H4 (cell line): ENCODE data around the gene LIX1. TPM values are rescaled to one million over a fixed set of nuclear protein-coding genes. Genes with fewer than 3 reads are reported as not detected.
A peak's percentile ranks its signal among the peaks of the same experiment; 100 is the strongest.
"Not testable (repeated sequence)": the region's sequence is repeated elsewhere in the genome, so short reads cannot be mapped to it uniquely, and the experiment has no call there.

Experiments used
- DNase-seq: peaks from one replicate; pipeline ENCODE4 v3.0.0-alpha.2; 2015; ENCODE audit warnings: low spot score
- total RNA-seq: library from RNA; depleted of rRNA; stranded (reverse); fragments of >200 nt; shearing (Covaris generic); gene quantifications from 2 replicates; pipeline ENCODE4 v1.2.3, GENCODE V29; 2014

The LIX1 gene
- total RNA-seq, 1 experiment from 2014 or later, result 0.12 TPM

DNA sequence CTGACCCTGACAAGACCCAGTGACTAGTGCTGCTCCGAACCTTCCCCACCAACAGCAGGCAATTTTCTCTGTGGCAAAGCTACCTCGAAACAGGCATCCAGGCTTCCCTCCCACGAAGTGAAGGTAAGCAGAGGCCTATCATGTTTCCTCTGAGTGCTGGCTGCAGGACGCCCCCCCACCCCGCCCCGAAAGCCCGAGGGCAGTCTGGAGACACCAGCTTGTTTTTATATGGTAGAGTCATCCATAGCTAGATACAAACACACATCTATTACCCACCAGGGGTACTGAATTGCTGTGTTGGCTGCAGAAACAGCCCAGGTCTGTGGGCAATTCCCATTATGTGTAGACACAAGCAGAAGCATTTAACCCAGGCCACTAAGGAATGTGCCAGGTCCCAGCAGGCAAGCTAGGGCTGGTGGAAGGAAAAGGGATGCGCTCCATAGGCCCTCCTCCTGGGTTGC lies 40.4 kb downstream of the LIX1 start:
- DNase-seq, result peak; percentile 89

GRCh38 chr5:97101189-97101910 lies 41.1 kb downstream of the LIX1 start:
- DNase-seq, result peak; percentile 74

DNA sequence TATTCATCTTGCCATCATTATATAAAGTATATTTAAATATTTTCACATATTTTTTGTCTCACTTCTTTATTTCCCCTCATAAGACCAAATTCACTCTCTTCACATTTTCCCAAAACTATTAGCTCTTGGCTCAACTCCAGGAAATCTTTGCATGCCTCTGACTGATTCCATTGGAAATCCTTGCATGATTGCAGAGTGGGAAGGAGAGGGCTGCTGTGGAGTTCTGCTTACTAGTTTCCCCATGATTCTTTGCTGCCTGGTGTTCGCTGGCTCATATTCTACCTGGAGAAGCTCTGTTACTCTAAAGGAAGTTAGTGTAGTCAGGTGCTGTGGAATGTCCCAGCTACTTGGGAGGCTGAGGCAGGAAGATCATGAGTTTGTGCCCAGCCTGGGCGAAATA lies 41.9 kb downstream of the LIX1 start:
- peak; percentile 8 for DNase-seq

DNA sequence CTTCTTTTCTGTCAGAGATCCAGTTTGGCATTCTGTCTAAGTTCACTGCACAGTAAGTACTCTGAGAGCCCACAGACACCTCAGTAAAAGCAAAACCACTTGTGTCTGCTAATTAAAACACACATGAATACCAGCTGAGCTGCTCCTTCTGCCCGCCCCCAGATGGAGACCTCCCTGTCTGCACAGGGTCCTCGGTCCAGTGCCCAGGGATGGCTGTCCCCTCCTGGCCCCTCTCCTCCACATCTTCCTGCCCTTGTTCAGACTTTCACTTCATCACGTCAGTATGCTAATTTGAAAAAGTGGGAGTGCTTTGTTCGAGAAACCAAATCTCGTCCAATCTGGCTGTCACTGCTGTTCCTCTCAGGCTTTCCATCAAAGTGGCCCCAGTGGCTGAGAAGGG lies 43.5 kb downstream of the LIX1 start:
- no peak for DNase-seq

GRCh38 chr5:97097326-97098230 lies 44.8 kb downstream of the LIX1 start:
- no peak for DNase-seq

DNA sequence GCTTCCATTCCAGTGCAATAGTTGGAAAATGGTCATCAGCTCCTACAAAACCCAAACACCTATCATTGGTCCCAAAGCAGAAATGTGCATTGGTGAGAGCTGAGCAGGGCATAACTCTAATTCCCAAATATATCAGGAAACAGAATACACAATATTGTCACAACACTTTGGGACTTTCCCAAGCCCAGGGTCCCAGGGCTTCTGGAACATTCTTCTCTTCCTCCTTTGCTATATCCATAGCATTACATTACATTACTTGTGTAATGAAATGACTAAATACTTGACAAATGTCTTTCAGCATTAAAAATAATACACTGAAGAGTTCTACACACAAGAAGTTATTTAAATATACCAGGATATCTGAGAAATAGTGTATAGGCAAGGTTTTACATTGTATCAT lies 45.6 kb downstream of the LIX1 start:
- DNase-seq, result no peak

DNA sequence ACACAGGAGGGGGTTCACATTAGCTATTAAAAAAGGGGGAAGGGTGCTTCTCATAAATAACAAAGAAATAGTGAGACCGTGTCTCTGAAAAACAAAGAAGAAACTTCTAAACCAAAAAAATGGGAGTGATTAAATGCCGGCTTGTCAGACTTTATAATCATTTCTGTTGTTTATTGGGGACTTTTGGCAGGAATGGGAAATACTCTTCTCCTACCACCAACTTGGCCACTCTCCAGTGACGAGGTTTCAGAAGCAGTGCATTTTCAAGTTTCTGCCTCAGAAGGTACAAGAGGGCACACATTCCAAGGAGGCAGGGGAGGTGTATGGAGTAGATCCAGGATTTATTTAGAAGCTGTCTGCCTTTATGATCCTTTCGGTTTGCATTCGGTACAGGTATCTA lies 46.2 kb downstream of the LIX1 start:
- peak; percentile 40 for DNase-seq

GRCh38 chr5:97095318-97095732 lies 47.1 kb downstream of the LIX1 start:
- no peak for DNase-seq

- DNase-seq, result peak; percentile 40
These were observed 47.7 kb downstream of the LIX1 start for GRCh38 chr5:97094579-97095317.

- DNase-seq, result no peak
These were observed 49.2 kb downstream of the LIX1 start for GRCh38 chr5:97093193-97093592.

- DNase-seq, result no peak
These were observed 51.5 kb downstream of the LIX1 start for GRCh38 chr5:97090944-97091343.

DNA sequence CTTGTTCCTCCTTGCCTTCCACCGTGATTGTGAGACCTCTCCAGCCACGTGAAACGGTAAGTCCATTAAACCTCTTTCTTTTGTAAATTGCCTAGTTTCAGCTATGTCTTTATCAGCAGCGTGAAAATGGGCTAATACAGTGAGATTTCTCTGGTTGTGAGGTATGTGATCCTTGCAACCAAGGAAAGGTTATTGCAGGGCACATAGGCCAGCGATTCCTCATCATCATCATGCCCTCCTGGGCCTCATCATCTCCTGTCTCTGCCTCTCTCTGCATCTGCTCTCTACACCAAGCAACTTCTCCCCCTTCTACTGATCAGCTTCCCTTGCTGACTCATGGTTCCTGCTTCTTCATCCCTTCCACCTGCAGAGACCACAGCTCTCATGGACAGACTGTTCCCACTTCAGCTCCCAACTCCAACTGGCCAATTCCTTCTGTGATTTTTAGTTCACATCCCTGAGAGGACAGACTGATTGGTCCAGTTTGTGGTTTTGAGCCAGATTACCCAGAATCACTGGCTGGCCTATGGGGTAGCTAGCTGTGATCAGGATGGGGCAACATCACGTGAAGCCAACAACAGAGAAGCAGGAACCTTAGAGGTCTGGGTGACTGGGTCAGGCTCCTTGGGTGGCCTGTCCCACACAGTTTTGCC lies 53.1 kb downstream of the LIX1 start:
- peak; percentile 14 for DNase-seq

- no peak for DNase-seq
These were observed 53.6 kb downstream of the LIX1 start for GRCh38 chr5:97088774-97089148.

DNA sequence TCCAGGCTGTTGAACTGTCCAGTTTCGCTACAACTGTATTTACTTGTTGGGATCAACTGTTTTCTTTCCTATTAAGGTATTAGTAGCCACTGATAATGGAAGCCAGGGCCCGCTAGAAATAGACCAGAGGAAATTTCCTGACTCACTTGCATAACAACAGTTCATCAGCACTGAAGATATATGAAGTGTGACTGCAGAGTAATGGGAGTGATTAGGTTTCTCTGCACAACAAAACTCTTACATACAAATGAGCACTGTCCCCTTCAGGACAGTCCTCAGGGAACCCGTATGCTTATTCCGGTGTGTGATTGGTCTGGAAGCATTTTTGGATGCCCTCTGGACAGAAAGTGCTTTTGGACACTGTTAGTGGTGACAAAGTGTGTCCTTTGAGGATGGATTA lies 55.3 kb downstream of the LIX1 start:
- DNase-seq, result no peak

DNA sequence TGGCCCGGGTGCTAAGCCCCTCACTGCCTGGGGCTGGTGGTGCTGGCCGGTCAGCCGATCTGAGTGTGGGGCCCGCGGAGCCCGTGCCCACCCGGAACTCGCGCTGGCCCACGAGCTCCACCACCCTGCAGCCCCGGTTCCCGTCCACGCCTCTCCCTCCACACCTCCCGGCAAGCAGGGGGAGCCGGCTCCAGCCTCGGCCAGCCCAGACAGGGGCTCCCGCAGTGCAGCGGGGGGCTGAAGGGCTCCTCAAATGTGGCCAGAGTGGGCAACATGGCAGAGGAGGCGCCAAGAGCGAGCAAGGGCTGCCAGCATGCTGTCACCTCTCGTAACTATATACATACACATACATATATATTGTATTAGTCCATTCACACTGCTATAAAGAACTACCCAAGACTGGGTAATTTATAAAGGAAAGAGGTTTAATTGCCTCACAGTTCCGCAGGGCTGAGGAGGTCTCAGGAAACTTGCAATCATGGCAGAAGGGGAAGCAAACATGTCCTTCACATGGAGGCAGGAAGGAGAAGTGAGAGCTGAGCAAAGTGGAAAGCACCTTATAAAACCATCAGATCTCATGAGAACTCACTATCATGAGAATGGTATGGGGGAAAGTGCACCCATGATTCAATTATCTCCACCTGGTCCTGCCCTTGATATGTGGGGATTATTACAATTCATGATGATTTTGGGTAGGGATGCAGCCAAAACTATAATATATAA lies 56.8 kb downstream of the LIX1 start:
- no peak for DNase-seq

GRCh38 chr5:97084782-97085458 lies 57.5 kb downstream of the LIX1 start:
- not testable (repeated sequence) for DNase-seq

DNA sequence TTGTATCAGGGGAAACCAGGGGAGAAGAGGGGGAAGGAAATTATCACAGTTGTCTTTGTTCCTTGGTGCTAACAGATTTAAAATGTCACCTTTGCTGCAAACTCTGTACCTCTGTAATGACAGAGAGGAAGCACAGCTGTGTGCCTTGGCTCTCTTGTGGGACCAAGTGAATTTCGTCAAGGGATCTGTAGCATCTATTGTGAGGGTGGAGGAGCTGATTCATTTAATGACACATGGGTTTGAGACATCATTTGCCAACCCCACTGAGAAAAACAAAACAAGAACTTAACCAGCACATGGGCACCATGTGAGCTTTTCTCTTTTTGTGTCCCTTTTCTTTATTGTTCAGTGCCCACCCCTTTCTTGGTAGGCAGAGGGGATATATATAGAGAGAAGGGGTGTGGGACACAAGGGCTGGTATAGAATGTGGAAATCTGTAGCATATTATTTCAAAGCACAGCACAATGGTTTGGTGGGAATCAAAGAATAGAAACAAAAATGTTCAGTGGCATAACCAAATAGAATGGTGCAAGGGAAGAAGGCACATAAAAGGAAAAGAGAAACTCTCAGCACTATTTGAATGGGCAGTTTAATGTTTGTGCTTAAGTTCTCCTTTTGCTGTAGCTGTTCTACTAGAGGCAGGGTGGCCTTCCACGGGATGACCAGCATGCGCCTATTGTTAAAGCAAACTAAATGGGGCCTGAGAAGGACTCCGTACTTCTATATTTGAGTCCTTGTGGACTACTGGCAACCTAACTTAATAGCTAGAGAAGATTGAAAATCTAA lies 63.3 kb downstream of the LIX1 start:
- DNase-seq, result no peak

DNA sequence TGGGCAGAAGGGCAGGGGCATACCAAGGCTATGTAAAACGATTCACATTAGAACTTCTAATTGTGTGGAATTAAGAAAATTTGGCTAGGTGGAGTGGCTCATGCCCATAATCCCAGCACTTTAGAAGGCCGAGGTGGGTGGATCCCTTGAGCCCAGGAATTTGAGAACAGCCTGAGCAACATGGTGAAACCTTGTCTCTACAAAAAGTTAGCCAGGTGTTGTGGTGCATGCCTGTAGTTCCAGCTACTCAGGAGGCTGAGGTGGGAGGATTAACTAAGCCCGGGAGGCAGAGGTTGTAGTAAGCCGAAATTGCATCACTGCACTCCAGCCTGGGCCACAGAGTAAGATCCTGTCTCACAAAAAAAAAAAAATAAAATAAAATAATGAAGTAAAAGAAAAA lies 65.2 kb downstream of the LIX1 start:
- no peak for DNase-seq

- no peak for DNase-seq
These were observed 66.3 kb downstream of the LIX1 start for GRCh38 chr5:97076098-97076497.

GRCh38 chr5:97075649-97076048 lies 66.8 kb downstream of the LIX1 start:
- DNase-seq, result no peak
